Small intestine (tissue), 7 donors: Measurements from ENCODE around the gene CFAP57. TPM values are rescaled to one million over a fixed set of nuclear protein-coding genes. Genes with fewer than 3 reads are reported as not detected.
A peak's percentile ranks its signal among the peaks of the same experiment; 100 is the strongest.

ENCODE experiments used
- DNase-seq, 2 donors: peaks; one replicate each; pipeline versions ENCODE4 v3.0.0 to v3.0.0-alpha.2; 2013
- FAIRE-seq: peaks from 2 replicates; lab custom pipeline; 2012; peaks lifted over from hg19 to GRCh38; lab: Jason Lieb, UNC
- H3K27ac ChIP-seq, 3 donors: one replicate each; pipeline ENCODE4 v1.5.1; 2013; ENCODE audit warnings: low read length in 2 of 3, mild to moderate bottlenecking in 2 of 3, control low read depth in 1 of 3, inconsistent platforms in 1 of 3, low read depth in 1 of 3, moderate library complexity in 1 of 3
- H3K27me3 ChIP-seq, 3 donors: one replicate each; pipeline ENCODE4 v1.6.1; 2013; ENCODE audit warnings: low read length in 3 of 3, inconsistent platforms in 1 of 3; ENCODE audit not compliant: control insufficient read depth in 3 of 3, insufficient read depth in 3 of 3
- H3K36me3 ChIP-seq, 3 donors: one replicate each; pipeline ENCODE4 v1.6.1; 2013; ENCODE audit warnings: low read length in 3 of 3, inconsistent platforms in 1 of 3, low read depth in 1 of 3, mild to moderate bottlenecking in 1 of 3, moderate library complexity in 1 of 3; ENCODE audit not compliant: control insufficient read depth in 3 of 3, insufficient read depth in 2 of 3
- H3K4me1 ChIP-seq, 3 donors: one replicate each; pipeline ENCODE4 v1.6.1; 2013; ENCODE audit warnings: low read length in 2 of 3, inconsistent platforms in 1 of 3, low read depth in 1 of 3, mild to moderate bottlenecking in 1 of 3, moderate library complexity in 1 of 3; ENCODE audit not compliant: control insufficient read depth in 3 of 3, insufficient read depth in 2 of 3
- H3K4me3 ChIP-seq, 3 donors: one replicate each; pipeline ENCODE4 v1.5.1; 2013; ENCODE audit warnings: low read length in 3 of 3, control low read depth in 1 of 3, inconsistent platforms in 1 of 3, low read depth in 1 of 3, mild to moderate bottlenecking in 1 of 3, moderate library complexity in 1 of 3
- H3K9me3 ChIP-seq, 2 donors: one replicate each; pipeline ENCODE4 v1.6.1; 2013; ENCODE audit warnings: low read depth in 1 of 2, low read length in 1 of 2; ENCODE audit not compliant: control insufficient read depth in 2 of 2, insufficient read depth in 1 of 2
- WGBS, 3 donors: extraction: QIAGEN DNeasy Blood & Tissue Kit; methylation state at CpG; one replicate each; pipeline ENCODE4 v1.1.7; 2013; 5-methylcytosine and 5-hydroxymethylcytosine counted together
- polyA plus RNA-seq, 4 donors: library from polyadenylated mRNA; stranded (reverse) in 3 of 4; unstranded in 1 of 4; fragments of 200-250 nt in 3 of 4; fragments of 120-200 nt in 1 of 4; gene quantifications; one replicate each; pipeline versions ENCODE4 v1.2.1 to v1.2.3, GENCODE V29; 2013
- donor health status: healthy with polysubstance abuse.
- donor health status: control.
- donor health status: control.
- donor health status: Bipolar disorder and iron deficiency.
- donor health status: healthy.

The CFAP57 gene
- polyA plus RNA-seq, 4 donors: 0.03 to 0.31 TPM; not detected in 2

GRCh38 chr1:43299101-43299500 is 127.0 kb downstream of the CFAP57 start:
- no peaks in the 10 kb centered on the region for H3K27me3 ChIP-seq
- H3K36me3 ChIP-seq: peaks cover 0 to under 1% (median 0%) of the 10 kb centered on the region in 3 donors
- no peak overlapping the region for H3K27ac ChIP-seq
- H3K4me3 ChIP-seq: no peak overlapping the region
- FAIRE-seq (no peak), DNase-seq (no peak)
- no peaks in the 10 kb centered on the region for H3K9me3 ChIP-seq
- peaks cover 0 to 22% (median 6%) of the 10 kb centered on the region in 3 donors for H3K4me1 ChIP-seq

- Histone ChIP-seq H3K27me3 (no peaks in the 10 kb centered on the region), H3K27ac (peak within 1 kb of the TSS in 2 of 3 donors; percentile 2 to 41), H3K4me3 (peak within 1 kb of the TSS in 1 of 3 donors; percentile 5), H3K9me3 (no peaks in the 10 kb centered on the region), H3K4me1 (peaks cover 0 to 19% (median 7%) of the 10 kb centered on the region in 3 donors), H3K36me3 (peaks cover 0 to 3% (median 0%) of the 10 kb centered on the region in 3 donors)
- 74 to 86% (median 80%) methylated on average over 10 of the region's 10 CpGs for WGBS, 3 donors
- FAIRE-seq (no peak), DNase-seq (no peak)
Measured at GRCh38 chr1:43300378-43301094, 128.4 kb downstream of the CFAP57 start, which contains the start of gene TIE1. TIE1 (plus strand) TSS chr1:43300982; CDS start chr1:43301072, 90 bp downstream.

GRCh38 chr1:43302201-43302600 is 130.1 kb downstream of the CFAP57 start:
- Histone ChIP-seq H3K27ac (peak overlapping the region in 2 of 3 donors; percentile 19 to 41), H3K27me3 (no peaks in the 10 kb centered on the region)

GRCh38 chr1:43302721-43303470 is 130.8 kb downstream of the CFAP57 start:
- H3K9me3 ChIP-seq: no peaks in the 10 kb centered on the region
- H3K4me1 ChIP-seq: peaks cover 0 to 22% (median 7%) of the 10 kb centered on the region in 3 donors
- peak; percentile 74 to 94 for DNase-seq
- peak overlapping the region; percentile 4 to 57 (median 19) for H3K27ac ChIP-seq
- H3K27me3 ChIP-seq: no peaks in the 10 kb centered on the region
- no peak for FAIRE-seq
- 64 to 65% (median 65%) methylated on average over 7 of the region's 7 CpGs for WGBS, 3 donors
- peaks cover 0 to 3% (median 0%) of the 10 kb centered on the region in 3 donors for H3K36me3 ChIP-seq
- H3K4me3 ChIP-seq: no peak overlapping the region

More at GRCh38 chr1:43302201-43302600, 130.1 kb downstream of the CFAP57 start:
- Histone ChIP-seq H3K4me3 (no peak overlapping the region), H3K9me3 (no peaks in the 10 kb centered on the region), H3K36me3 (peaks cover 0 to 3% (median 0%) of the 10 kb centered on the region in 3 donors), H3K4me1 (peaks cover 0 to 22% (median 7%) of the 10 kb centered on the region in 3 donors)
- DNase-seq: no peak
- no peak for FAIRE-seq
- 38 to 76% (median 71%) methylated on average over 1 of the region's 1 CpG for WGBS, 3 donors

- DNase-seq (no peak), FAIRE-seq (no peak)
- H3K9me3 ChIP-seq: no peaks in the 10 kb centered on the region
- H3K4me3 ChIP-seq: no peak overlapping the region
- H3K4me1 ChIP-seq: peaks cover 0 to 22% (median 7%) of the 10 kb centered on the region in 3 donors
- no peaks in the 10 kb centered on the region for H3K27me3 ChIP-seq
- H3K36me3 ChIP-seq: peaks cover 0 to 3% (median 0%) of the 10 kb centered on the region in 3 donors
- peak overlapping the region in 1 of 3 donors; percentile 57 for H3K27ac ChIP-seq
- 64 to 71% (median 66%) methylated on average over 8 of the region's 8 CpGs for WGBS, 3 donors
Measured at GRCh38 chr1:43303471-43304313, 131.6 kb downstream of the CFAP57 start.

Other genes with a start within 250 kb of the CFAP57 start
- 10 to 100 TPM in 2 of 4 donors, 1 to 10 TPM in 2; 1.1 to 61.3 (median 8.4) TPM for gene SLC2A1, start 213.5 kb upstream of the CFAP57 start, polyA plus RNA-seq
- 10 to 100 TPM; 31.3 to 78.6 (median 44.5) TPM for gene EBNA1BP2, start within 50 bp of the CFAP57 start, polyA plus RNA-seq
- gene TMEM125, start 97.7 kb downstream of the CFAP57 start, polyA plus RNA-seq: 10 to 100 TPM; 38.3 to 94.3 (median 68.5) TPM
- gene C1orf210, start 113.3 kb downstream of the CFAP57 start, polyA plus RNA-seq: 10 to 100 TPM; 24.7 to 69.8 (median 55.9) TPM
- gene TIE1, start 128.7 kb downstream of the CFAP57 start, polyA plus RNA-seq: 10 to 100 TPM in 2 of 4 donors, under 1 TPM in 2; 0.45 to 27.3 (median 6.2) TPM
- under 1 TPM in 1 of 4 donors, not detected in 3; 0.16 TPM for gene MPL, start 165.5 kb downstream of the CFAP57 start, polyA plus RNA-seq
- 10 to 100 TPM in 2 of 4 donors, 1 to 10 TPM in 2; 3.8 to 62.2 (median 14.0) TPM for gene CDC20, start 186.7 kb downstream of the CFAP57 start, polyA plus RNA-seq
- 100 to 1,000 TPM in 1 of 4 donors, 10 to 100 TPM in 3; 60.6 to 105 (median 71.1) TPM for gene ELOVL1, start 195.7 kb downstream of the CFAP57 start, polyA plus RNA-seq
- 10 to 100 TPM; 36.5 to 40.3 (median 37.7) TPM for gene MED8, start 217.5 kb downstream of the CFAP57 start, polyA plus RNA-seq
- 10 to 100 TPM in 3 of 4 donors, 1 to 10 TPM in 1; 8.9 to 23.7 (median 19.0) TPM for gene SZT2, start 217.6 kb downstream of the CFAP57 start, polyA plus RNA-seq